GM19438 (cell line): ENCODE results near the gene RIT2.

Source experiments
- ATAC-seq: cut with Tn5 transposase; IDR thresholded peaks from one replicate; pipeline ENCODE4 v1.9.1; 2021; ENCODE audit warnings: low read depth; ENCODE audit not compliant: unreplicated experiment

RIT2 gene

DNA sequence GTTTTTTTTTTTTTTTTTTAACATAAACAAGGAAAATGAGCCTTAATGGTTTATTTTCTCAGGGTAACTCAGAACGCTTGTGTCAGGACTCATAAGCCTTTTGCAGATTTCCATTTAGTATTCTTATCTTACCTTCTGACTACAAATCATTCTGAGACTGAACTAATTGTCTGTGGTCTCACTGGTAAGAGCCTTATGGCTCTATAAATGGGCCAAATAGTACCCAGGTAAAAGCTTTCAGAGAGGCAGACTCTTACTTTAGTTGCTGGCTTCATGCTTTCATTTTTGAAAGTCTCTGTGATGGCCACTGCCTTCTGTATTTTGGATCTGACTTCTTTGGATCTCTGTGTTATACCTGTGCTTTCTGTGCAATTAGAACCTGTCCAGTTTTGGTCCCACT, 403.4 kb downstream of the RIT2 start:
- no peak for ATAC-seq

- no peak for ATAC-seq
Observed at GRCh38 chr18:42707080-42707479, 408.4 kb downstream of the RIT2 start.

DNA sequence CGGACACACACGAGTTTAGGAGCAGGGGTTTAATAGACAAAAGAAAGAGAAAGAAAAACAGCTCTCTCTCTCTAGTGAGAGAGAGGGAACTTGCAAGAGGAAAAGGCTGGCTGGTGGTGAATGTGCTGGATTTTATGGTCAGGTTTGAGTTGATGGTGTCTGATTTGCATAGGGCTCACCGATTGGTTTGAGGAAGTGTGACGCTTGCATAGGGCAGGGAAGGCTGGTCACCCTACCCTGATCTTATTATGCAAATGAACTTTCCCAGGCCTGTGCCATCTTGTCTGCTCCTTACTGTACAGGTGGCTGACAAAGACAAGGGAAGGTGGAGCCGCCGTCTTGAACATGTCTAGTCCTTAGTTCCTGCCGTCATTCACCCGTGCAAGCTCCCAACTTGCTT, 408.9 kb downstream of the RIT2 start:
- no peak for ATAC-seq

GRCh38 chr18:42706029-42706608, 409.4 kb downstream of the RIT2 start:
- no peak for ATAC-seq
